HL-60 (cell line): ENCODE results near the gene AP1M2.
A peak's percentile ranks its signal among the peaks of the same experiment; 100 is the strongest.

Experiments used
- DNase-seq, 2 experiments: peaks; one replicate each; pipeline ENCODE4 v3.0.0-alpha.2; 2010 to 2020; ENCODE audit warnings: low read depth in 1 of 2, low spot score in 1 of 2
- H3K27ac ChIP-seq: fragments of 250-450 bp; sonication (Bioruptor Pico); replicated peaks from 2 replicates; pipeline ENCODE4 v1.5.1; 2020; ENCODE audit warnings: mild to moderate bottlenecking, moderate library complexity
- H3K27me3 ChIP-seq: fragments of 250-450 bp; sonication (Bioruptor Pico); 2 replicates; pipeline ENCODE4 v1.5.1; 2021; ENCODE audit warnings: mild to moderate bottlenecking, moderate library complexity; ENCODE audit not compliant: insufficient read depth, poor library complexity, severe bottlenecking
- H3K4me3 ChIP-seq: replicated peaks from 2 replicates; pipeline ENCODE4 v1.5.1; 2011; ENCODE audit warnings: mild to moderate bottlenecking, control low read depth, low read length; ENCODE audit not compliant: insufficient read depth
- GABPA ChIP-seq: IDR thresholded peaks from 2 replicates; pipeline ENCODE4 v1.6.1; 2012; ENCODE audit warnings: low read depth
- POLR2AphosphoS5 ChIP-seq: IDR thresholded peaks from 2 replicates; pipeline ENCODE4 v1.6.1; 2012; ENCODE audit warnings: low read depth
- SPI1 ChIP-seq: IDR thresholded peaks from 2 replicates; pipeline ENCODE4 v1.6.1; 2012; ENCODE audit warnings: low read depth, mild to moderate bottlenecking, borderline replicate concordance
- TF ChIP-seq, protein P1 (sequence below): IDR thresholded peaks from 2 replicates; pipeline ENCODE4 v1.6.1; 2012; ENCODE audit warnings: low read depth; ENCODE audit not compliant: insufficient replicate concordance
- TF ChIP-seq, protein P2 (sequence below): IDR thresholded peaks from one replicate; pipeline ENCODE4 v1.5.1; 2011; ENCODE audit warnings: low read length, control low read depth, inconsistent platforms; ENCODE audit not compliant: insufficient read depth

Gene AP1M2

GRCh38 chr19:10618846-10619245, 31.7 kb upstream of the AP1M2 start:
- Histone ChIP-seq H3K4me3 (no peak overlapping the region), H3K27me3 (no peaks in the 10 kb centered on the region), H3K27ac (no peak overlapping the region)
- TF ChIP-seq GABPA: no peak
- no peak for TF ChIP-seq SPI1
- TF ChIP-seq POLR2AphosphoS5: no peak
- TF ChIP-seq, protein P1, sequence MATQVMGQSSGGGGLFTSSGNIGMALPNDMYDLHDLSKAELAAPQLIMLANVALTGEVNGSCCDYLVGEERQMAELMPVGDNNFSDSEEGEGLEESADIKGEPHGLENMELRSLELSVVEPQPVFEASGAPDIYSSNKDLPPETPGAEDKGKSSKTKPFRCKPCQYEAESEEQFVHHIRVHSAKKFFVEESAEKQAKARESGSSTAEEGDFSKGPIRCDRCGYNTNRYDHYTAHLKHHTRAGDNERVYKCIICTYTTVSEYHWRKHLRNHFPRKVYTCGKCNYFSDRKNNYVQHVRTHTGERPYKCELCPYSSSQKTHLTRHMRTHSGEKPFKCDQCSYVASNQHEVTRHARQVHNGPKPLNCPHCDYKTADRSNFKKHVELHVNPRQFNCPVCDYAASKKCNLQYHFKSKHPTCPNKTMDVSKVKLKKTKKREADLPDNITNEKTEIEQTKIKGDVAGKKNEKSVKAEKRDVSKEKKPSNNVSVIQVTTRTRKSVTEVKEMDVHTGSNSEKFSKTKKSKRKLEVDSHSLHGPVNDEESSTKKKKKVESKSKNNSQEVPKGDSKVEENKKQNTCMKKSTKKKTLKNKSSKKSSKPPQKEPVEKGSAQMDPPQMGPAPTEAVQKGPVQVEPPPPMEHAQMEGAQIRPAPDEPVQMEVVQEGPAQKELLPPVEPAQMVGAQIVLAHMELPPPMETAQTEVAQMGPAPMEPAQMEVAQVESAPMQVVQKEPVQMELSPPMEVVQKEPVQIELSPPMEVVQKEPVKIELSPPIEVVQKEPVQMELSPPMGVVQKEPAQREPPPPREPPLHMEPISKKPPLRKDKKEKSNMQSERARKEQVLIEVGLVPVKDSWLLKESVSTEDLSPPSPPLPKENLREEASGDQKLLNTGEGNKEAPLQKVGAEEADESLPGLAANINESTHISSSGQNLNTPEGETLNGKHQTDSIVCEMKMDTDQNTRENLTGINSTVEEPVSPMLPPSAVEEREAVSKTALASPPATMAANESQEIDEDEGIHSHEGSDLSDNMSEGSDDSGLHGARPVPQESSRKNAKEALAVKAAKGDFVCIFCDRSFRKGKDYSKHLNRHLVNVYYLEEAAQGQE: no peak
- TF ChIP-seq, protein P2, sequence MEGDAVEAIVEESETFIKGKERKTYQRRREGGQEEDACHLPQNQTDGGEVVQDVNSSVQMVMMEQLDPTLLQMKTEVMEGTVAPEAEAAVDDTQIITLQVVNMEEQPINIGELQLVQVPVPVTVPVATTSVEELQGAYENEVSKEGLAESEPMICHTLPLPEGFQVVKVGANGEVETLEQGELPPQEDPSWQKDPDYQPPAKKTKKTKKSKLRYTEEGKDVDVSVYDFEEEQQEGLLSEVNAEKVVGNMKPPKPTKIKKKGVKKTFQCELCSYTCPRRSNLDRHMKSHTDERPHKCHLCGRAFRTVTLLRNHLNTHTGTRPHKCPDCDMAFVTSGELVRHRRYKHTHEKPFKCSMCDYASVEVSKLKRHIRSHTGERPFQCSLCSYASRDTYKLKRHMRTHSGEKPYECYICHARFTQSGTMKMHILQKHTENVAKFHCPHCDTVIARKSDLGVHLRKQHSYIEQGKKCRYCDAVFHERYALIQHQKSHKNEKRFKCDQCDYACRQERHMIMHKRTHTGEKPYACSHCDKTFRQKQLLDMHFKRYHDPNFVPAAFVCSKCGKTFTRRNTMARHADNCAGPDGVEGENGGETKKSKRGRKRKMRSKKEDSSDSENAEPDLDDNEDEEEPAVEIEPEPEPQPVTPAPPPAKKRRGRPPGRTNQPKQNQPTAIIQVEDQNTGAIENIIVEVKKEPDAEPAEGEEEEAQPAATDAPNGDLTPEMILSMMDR: no peak
- DNase-seq: no peak

DNA sequence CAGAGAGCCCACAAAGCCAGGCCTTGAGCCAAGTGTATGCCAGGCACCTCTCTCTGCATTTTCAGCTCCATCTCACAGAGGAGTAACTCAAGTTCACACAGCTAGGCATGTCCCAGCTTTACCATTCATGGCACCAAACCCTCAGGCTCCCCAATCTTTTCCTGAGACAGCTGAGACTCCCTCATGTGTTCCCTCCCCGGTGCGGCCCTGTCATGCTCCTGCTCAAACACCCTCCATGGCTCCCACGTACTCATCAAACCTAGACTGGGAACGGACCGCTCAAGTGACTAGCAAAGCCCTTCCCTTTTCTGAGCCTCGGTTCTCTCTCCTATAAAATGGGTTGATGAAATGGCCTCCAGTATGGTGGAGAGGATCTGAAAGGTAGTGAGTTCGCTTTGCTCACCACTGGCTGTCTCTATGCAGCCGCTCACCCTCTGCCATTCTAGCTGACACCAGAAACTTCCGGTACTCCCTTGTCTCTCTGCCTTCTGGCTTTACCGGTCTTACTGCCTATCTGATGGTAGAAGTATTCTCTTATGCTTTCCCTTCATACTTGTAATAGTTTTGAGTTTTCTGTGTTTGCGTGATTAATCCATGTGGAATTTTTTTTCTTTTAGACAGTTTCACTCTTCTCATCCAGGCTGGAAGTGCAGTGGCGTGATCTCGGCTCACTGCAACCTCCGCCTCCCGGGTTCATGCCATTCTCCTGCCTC, 30.5 kb upstream of the AP1M2 start:
- no peak for DNase-seq
- Histone ChIP-seq H3K27me3 (no peaks in the 10 kb centered on the region), H3K4me3 (no peak overlapping the region), H3K27ac (no peak overlapping the region)
- TF ChIP-seq, protein P2: no peak
- TF ChIP-seq, protein P1: no peak

GRCh38 chr19:10615429-10616023, 28.4 kb upstream of the AP1M2 start:
- peak in 1 of 2 experiments; percentile 13 for DNase-seq
- TF ChIP-seq POLR2AphosphoS5 (no peak), SPI1 (peak; percentile 42; the same call in 1 of the 2 replicates), GABPA (no peak)
- TF ChIP-seq, protein P2: no peak
- TF ChIP-seq, protein P1: no peak
- H3K27ac ChIP-seq: no peak overlapping the region
- no peak overlapping the region for H3K4me3 ChIP-seq
- H3K27me3 ChIP-seq: no peaks in the 10 kb centered on the region
